HG03175 (cell line): ENCODE data around the gene GPR173.

Experiments used
- ATAC-seq: cut with Tn5 transposase; IDR thresholded peaks from one replicate; pipeline ENCODE4 v1.9.1; 2021; ENCODE audit warnings: mild to moderate bottlenecking, moderate library complexity; ENCODE audit not compliant: unreplicated experiment

Gene GPR173

GRCh38 chrX:53071064-53071463 is 22.5 kb downstream of the GPR173 start:
- ATAC-seq: no peak

- peak; percentile 84 for ATAC-seq
Observed at GRCh38 chrX:53071604-53072417, 23.2 kb downstream of the GPR173 start.

- ATAC-seq: no peak
Observed at GRCh38 chrX:53072418-53073114, 24.0 kb downstream of the GPR173 start.

- no peak for ATAC-seq
Observed at GRCh38 chrX:53073115-53073586, 24.6 kb downstream of the GPR173 start.

DNA sequence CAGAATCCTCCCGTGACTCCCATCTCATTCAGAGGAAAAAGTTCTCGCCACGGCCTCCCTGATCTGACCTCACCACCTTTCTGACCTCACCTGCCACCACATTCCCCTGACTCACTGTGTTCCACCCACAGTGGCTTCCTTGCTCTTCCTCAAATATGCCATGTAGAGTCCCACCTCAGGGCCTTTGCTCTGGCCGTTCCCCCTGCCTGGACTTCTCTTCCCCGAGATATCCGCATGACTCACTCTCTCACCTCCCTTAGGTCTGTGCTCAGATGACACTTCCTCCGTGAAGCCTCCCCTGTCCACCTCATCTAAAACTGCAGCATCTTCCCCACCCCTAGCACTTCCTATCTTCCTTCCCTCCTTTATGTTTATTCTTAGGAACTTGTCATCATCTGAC is 26.4 kb downstream of the GPR173 start:
- no peak for ATAC-seq

DNA sequence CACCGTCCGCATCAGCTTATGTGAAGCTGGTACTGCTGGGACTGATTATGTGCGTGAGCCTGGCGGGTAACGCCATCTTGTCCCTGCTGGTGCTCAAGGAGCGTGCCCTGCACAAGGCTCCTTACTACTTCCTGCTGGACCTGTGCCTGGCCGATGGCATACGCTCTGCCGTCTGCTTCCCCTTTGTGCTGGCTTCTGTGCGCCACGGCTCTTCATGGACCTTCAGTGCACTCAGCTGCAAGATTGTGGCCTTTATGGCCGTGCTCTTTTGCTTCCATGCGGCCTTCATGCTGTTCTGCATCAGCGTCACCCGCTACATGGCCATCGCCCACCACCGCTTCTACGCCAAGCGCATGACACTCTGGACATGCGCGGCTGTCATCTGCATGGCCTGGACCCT is 28.1 kb downstream of the GPR173 start:
- ATAC-seq: no peak

GRCh38 chrX:53077207-53078197 is 28.9 kb downstream of the GPR173 start:
- ATAC-seq: no peak

DNA sequence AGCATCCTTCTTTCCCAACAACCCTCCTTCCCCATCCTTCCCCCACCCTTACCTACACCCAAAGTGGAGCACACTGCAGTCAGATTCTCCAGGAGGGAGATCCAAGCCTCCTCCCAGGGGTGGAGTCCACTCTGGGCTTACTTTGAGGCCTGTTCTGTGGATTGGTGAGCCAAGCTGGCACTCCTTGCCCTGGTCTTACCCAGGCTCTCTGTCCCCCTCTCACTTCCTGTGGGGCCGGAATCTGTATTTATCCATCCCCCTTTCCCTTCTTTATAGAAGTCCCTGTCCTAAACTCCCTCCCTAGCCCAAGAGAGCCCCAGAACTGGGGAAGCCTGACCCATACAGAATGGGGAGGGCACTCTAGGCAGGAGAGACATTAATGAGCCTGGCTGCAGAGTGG is 30.4 kb downstream of the GPR173 start:
- ATAC-seq: no peak

- no peak for ATAC-seq
Observed at GRCh38 chrX:53080628-53081580, 32.3 kb downstream of the GPR173 start.

- ATAC-seq: peak; percentile 93
Observed at GRCh38 chrX:53081925-53082772, 33.6 kb downstream of the GPR173 start, which contains the start of gene TSPYL2. TSPYL2 (plus strand) TSS chrX:53082367; CDS start chrX:53082499, 132 bp downstream.

GRCh38 chrX:53082773-53083616 is 34.4 kb downstream of the GPR173 start:
- ATAC-seq: no peak

- no peak for ATAC-seq
Observed at GRCh38 chrX:53084043-53084570, 35.5 kb downstream of the GPR173 start.

- ATAC-seq: no peak
Observed at GRCh38 chrX:53084863-53085262, 36.3 kb downstream of the GPR173 start.

- no peak for ATAC-seq
Observed at GRCh38 chrX:53085661-53086229, 37.2 kb downstream of the GPR173 start.

DNA sequence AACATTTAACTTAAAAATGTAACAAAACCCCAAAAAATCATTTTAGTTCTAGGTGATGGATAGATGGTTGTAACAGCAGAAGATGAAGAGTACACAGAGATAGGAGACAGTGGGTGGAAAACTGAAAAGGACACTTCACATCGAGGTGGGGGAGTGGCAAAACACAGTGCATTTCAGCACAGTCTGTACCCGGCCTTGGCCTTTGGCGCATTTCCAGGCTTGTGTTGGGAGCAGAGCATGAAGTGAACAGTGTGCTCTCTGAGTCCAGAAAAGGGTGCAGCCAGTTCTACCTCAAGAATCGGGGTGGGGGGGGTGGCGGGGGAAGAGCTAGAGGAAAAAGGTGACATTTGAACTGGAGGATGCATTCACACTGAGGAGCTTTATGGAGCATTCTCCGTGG is 37.9 kb downstream of the GPR173 start:
- ATAC-seq: no peak

GRCh38 chrX:53087388-53087831 is 38.8 kb downstream of the GPR173 start:
- no peak for ATAC-seq
